H1 (cell line): ENCODE results near the gene SAMD14. TPM values are rescaled to one million over a fixed set of nuclear protein-coding genes. Genes with fewer than 3 reads are reported as not detected.
A peak's percentile ranks its signal among the peaks of the same experiment; 100 is the strongest.

Experiments used
- ASH2L ChIP-seq: fragments of 200-600, 300-600 bp; sonication (generic); IDR thresholded peaks from one replicate; pipeline ENCODE4 v1.7.1; 2017; ENCODE audit warnings: low read length
- BCL11A ChIP-seq, 2 experiments: IDR thresholded peaks; one replicate each; pipeline ENCODE4 v1.6.1; 2011; ENCODE audit warnings: low read depth in 2 of 2, low read length in 2 of 2, mild to moderate bottlenecking in 2 of 2
- EP300 ChIP-seq, 2 experiments: IDR thresholded peaks; 1 replicate in 1 of 2; 2 replicates in 1 of 2; pipeline ENCODE4 v1.6.1; 2011 to 2012; ENCODE audit warnings: low read depth in 2 of 2, low read length in 2 of 2, mild to moderate bottlenecking in 2 of 2, borderline replicate concordance in 1 of 2, inconsistent platforms in 1 of 2, moderate library complexity in 1 of 2
- KDM1A ChIP-seq: fragments of 200-600, 300-600 bp; sonication (generic); IDR thresholded peaks from 2 replicates; pipeline ENCODE4 v1.7.1; 2016; ENCODE audit warnings: mild to moderate bottlenecking, low read length, borderline replicate concordance
- KDM5A ChIP-seq: fragments of 200-600 bp; IDR thresholded peaks from 2 replicates; pipeline ENCODE4 v1.7.1; 2012; ENCODE audit warnings: mild to moderate bottlenecking, low read length, inconsistent platforms, mixed read lengths
- POLR2A ChIP-seq, 2 experiments: IDR thresholded peaks; 1 replicate in 1 of 2; 2 replicates in 1 of 2; pipeline ENCODE4 v1.6.1; 2011; ENCODE audit warnings: low read depth in 2 of 2, low read length in 2 of 2, mild to moderate bottlenecking in 2 of 2; ENCODE audit errors: control extremely low read depth in 1 of 2
- RAD21 ChIP-seq, 2 experiments: IDR thresholded peaks in 1 of 2; conservative IDR thresholded peaks in 1 of 2; 2 replicates each; pipeline ENCODE4 v1.6.1; 2011; ENCODE audit warnings: low read depth in 2 of 2, low read length in 2 of 2, improper control_type of control experiment in 1 of 2, inconsistent platforms in 1 of 2, mild to moderate bottlenecking in 1 of 2, moderate library complexity in 1 of 2
- SIRT6 ChIP-seq: IDR thresholded peaks from one replicate; pipeline ENCODE4 v1.7.1; 2012; ENCODE audit warnings: low read length, inconsistent platforms
- SIX5 ChIP-seq: IDR thresholded peaks from 2 replicates; pipeline ENCODE4 v1.6.1; 2011; ENCODE audit warnings: mild to moderate bottlenecking, low read depth, low read length
- TAF7 ChIP-seq: optimal IDR thresholded peaks from 2 replicates; pipeline ENCODE3; 2011; ENCODE audit warnings: low read depth, mild to moderate bottlenecking, inconsistent platforms, low read length, moderate library complexity, borderline replicate concordance
- YY1 ChIP-seq: IDR thresholded peaks from 2 replicates; pipeline ENCODE4 v1.6.1; 2011; ENCODE audit warnings: low read depth, mild to moderate bottlenecking, low read length
- ZNF274 ChIP-seq: IDR thresholded peaks from 2 replicates; pipeline ENCODE4 v1.7.0; 2012; ENCODE audit warnings: low read length, borderline replicate concordance; ENCODE audit errors: extremely low read depth
- polyA plus RNA-seq, 7 experiments: library from polyadenylated mRNA; depleted of rRNA in 3 of 7; stranded (reverse) in 5 of 7; unstranded in 2 of 7; fragments of >200 nt in 5 of 7; fragments of 200-250 nt in 2 of 7; gene quantifications; 1 replicate in 5 of 7; 2 replicates in 1 of 7; 4 replicates in 1 of 7; pipeline versions ENCODE4 v1.2.1 to v1.2.3, GENCODE V29; 2011 to 2013; ENCODE audit warnings: missing spikeins in 2 of 7, mixed read lengths in 2 of 7
- total RNA-seq: library from RNA; stranded (reverse); fragmentation: NEBNext Ultra II Directional; extraction: Animal tissue kit (Norgen Biotek cat#: 25700); gene quantifications from 2 replicates; pipeline ENCODE4 v1.2.1, GENCODE V29; 2021
- TF ChIP-seq, protein P1 (sequence below), 3 experiments: IDR thresholded peaks; 1 replicate in 2 of 3; 2 replicates in 1 of 3; pipeline versions ENCODE4 v1.5.1 to v1.6.1; 2011; ENCODE audit warnings: low read length in 3 of 3, mild to moderate bottlenecking in 3 of 3, inconsistent platforms in 2 of 3, low read depth in 1 of 3, moderate library complexity in 1 of 3; ENCODE audit not compliant: insufficient read depth in 1 of 3; ENCODE audit errors: control extremely low read depth in 1 of 3

The SAMD14 gene
- total and polyA plus RNA-seq, 2 of the 8 experiments (the other 6 are each of a cell fraction or from before 2014, with no cell fraction given), result 5.7 to 5.8 TPM

DNA sequence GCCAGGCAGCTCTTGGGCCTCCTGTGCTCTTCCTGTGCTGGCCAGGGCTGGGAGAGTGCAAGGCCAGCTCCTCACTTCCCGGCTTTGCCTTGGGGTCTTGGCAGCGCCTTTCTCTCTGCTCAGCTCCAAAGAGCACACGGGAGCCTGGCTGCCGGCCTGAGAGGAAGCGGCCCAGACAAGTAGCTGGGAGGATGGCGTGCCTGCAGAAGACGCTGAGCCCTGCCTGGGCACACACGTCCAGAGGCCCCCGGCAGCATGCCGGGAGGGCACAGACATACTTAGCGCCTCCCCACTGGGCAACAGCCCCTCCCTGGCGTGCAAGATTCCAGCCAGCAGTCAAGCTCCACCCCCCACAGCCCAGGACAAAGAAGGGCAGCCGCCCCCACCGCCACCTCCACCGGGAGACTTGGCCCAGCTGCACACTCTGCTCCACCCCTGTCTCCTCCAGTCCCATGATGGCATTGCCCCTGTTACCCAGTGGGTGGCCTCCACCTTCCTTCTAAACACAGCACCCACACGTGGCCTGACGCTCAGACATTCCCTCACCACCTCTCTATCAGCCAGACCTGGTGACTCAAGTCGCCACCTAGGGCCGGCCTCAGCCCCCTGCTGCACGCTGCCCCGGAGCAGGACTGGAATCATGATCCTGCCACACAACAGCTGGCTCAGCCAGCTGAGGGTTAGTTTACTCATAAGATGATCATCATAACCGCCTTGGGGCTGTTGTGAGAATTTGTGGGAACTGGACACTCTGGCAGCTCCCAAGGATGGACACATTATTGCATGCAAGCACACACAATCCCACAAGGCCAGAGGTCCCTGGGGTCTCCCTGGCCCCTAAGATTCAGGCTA is 48.2 kb upstream of the SAMD14 start (continued):
- no peak for TF ChIP-seq EP300 (IDR thresholded peaks at IDR 0.05; ENCODE audit: borderline replicate concordance in 1 of 2, low read depth in 2 of 2, low read length in 2 of 2)
- no peak for TF ChIP-seq SIRT6
- TF ChIP-seq RAD21 (IDR thresholded peaks at IDR 0.05 in 1 of 2, conservative IDR thresholded peaks at IDR 0.05 in 1 of 2; ENCODE audit: low read depth in 2 of 2, low read length in 2 of 2), result peak in 1 of 2 experiments; percentile 24; a peak in 1 of 4 replicates
- TF ChIP-seq BCL11A (IDR thresholded peaks at IDR 0.05; ENCODE audit: low read depth in 2 of 2, low read length in 2 of 2), result no peak
- peak; percentile 65; the same call in 1 of the 2 replicates for TF ChIP-seq KDM1A
- TF ChIP-seq, protein P1, sequence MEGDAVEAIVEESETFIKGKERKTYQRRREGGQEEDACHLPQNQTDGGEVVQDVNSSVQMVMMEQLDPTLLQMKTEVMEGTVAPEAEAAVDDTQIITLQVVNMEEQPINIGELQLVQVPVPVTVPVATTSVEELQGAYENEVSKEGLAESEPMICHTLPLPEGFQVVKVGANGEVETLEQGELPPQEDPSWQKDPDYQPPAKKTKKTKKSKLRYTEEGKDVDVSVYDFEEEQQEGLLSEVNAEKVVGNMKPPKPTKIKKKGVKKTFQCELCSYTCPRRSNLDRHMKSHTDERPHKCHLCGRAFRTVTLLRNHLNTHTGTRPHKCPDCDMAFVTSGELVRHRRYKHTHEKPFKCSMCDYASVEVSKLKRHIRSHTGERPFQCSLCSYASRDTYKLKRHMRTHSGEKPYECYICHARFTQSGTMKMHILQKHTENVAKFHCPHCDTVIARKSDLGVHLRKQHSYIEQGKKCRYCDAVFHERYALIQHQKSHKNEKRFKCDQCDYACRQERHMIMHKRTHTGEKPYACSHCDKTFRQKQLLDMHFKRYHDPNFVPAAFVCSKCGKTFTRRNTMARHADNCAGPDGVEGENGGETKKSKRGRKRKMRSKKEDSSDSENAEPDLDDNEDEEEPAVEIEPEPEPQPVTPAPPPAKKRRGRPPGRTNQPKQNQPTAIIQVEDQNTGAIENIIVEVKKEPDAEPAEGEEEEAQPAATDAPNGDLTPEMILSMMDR (IDR thresholded peaks at IDR 0.05; ENCODE audit: control extremely low read depth in 1 of 3, insufficient read depth in 1 of 3, low read depth in 1 of 3, low read length in 3 of 3), result peak; percentile 50 to 60 (median 57)
- 0 out of 2 replicates have a peak, but pooled peaks have one; percentile 4 for TF ChIP-seq YY1
- no peak for TF ChIP-seq ASH2L
- TF ChIP-seq ZNF274, result no peak
- TF ChIP-seq TAF7, result no peak
- TF ChIP-seq KDM5A, result no peak
- TF ChIP-seq SIX5, result no peak
- peak in 1 of 2 experiments; percentile 45; a peak in 1 of 3 replicates for TF ChIP-seq POLR2A (IDR thresholded peaks at IDR 0.05; ENCODE audit: control extremely low read depth in 1 of 2, low read depth in 2 of 2, low read length in 2 of 2)
